Activated naive CD8-positive, alpha-beta T cell treated with anti-CD3 and anti-CD28 coated beads, Interleukin-2, amount 10 ng/mL, durations not matched to agents 7 days and 5 days (primary cell): ENCODE results near the gene TSPAN9. TPM values are rescaled to one million over a fixed set of nuclear protein-coding genes. Genes with fewer than 3 reads are reported as not detected.

Experiments used
- ATAC-seq: fragments of 150-1000 bp; cut with Tn5 transposase; one replicate; pipeline ENCODE4 v1.10.0; 2021; ENCODE audit warnings: low read depth, moderate library complexity
- POLR2A ChIA-PET: fragments of 350-600 bp; sonication (Branson Sonifier 250); formaldehyde crosslinking; loops from one replicate; lab custom pipeline; 2021; ENCODE audit warnings: antibody characterized with exemption; lab: Charles Lee
- DNase-seq: peaks from one replicate; pipeline ENCODE4 v3.0.0; 2021
- H3K27ac Mint-ChIP-seq: one replicate; pipeline ENCODE4 v1.8.0; 2022; ENCODE audit warnings: mild to moderate bottlenecking, mixed read lengths
- H3K27me3 Mint-ChIP-seq: one replicate; pipeline ENCODE4 v1.8.0; 2022; ENCODE audit warnings: mild to moderate bottlenecking, moderate library complexity, mixed read lengths
- H3K36me3 Mint-ChIP-seq: one replicate; pipeline ENCODE4 v1.8.0; 2021; ENCODE audit warnings: mild to moderate bottlenecking, mixed read lengths
- H3K4me1 Mint-ChIP-seq: one replicate; pipeline ENCODE4 v1.8.0; 2021; ENCODE audit warnings: mixed read lengths
- H3K4me3 Mint-ChIP-seq: one replicate; pipeline ENCODE4 v1.8.0; 2022; ENCODE audit warnings: mild to moderate bottlenecking, moderate library complexity, mixed read lengths
- H3K9me3 Mint-ChIP-seq: one replicate; pipeline ENCODE4 v1.8.0; 2021; ENCODE audit warnings: mixed read lengths
- total RNA-seq, 2 experiments: library from RNA; stranded (reverse); gene quantifications; one replicate each; pipeline ENCODE4 v1.2.3, GENCODE V29; 2021

TSPAN9 gene
- total RNA-seq, 2 experiments from 2014 or later = 0.42 to 0.60 TPM

- Mint-ChIP-seq H3K27me3 (no peaks in the 10 kb centered on the region), H3K36me3 (no peaks in the 10 kb centered on the region), H3K4me1 (peaks cover 4% of the 10 kb centered on the region), H3K4me3 (no peak overlapping the region), H3K27ac (no peak overlapping the region), H3K9me3 (no peaks in the 10 kb centered on the region)
- DNase-seq (no peak), ATAC-seq (no peak)
- POLR2A ChIA-PET = no interaction called here
Measured at GRCh38 chr12:3284405-3284804, 207.2 kb downstream of the TSPAN9 start.

GRCh38 chr12:3285570-3285969, 208.4 kb downstream of the TSPAN9 start:
- H3K4me3 Mint-ChIP-seq = no peak overlapping the region
- DNase-seq (no peak), ATAC-seq (no peak)
- peak overlapping the region; percentile 48 for H3K27ac Mint-ChIP-seq
- no peaks in the 10 kb centered on the region for H3K27me3 Mint-ChIP-seq
- H3K36me3 Mint-ChIP-seq = no peaks in the 10 kb centered on the region
- no peaks in the 10 kb centered on the region for H3K4me1 Mint-ChIP-seq
- POLR2A ChIA-PET = no interaction called here
- H3K9me3 Mint-ChIP-seq = no peaks in the 10 kb centered on the region

- DNase-seq (no peak), ATAC-seq (no peak)
- POLR2A ChIA-PET = no interaction called here
- no peaks in the 10 kb centered on the region for H3K36me3 Mint-ChIP-seq
- no peaks in the 10 kb centered on the region for H3K4me1 Mint-ChIP-seq
- H3K27ac Mint-ChIP-seq = no peak overlapping the region
- no peaks in the 10 kb centered on the region for H3K9me3 Mint-ChIP-seq
- no peaks in the 10 kb centered on the region for H3K27me3 Mint-ChIP-seq
- H3K4me3 Mint-ChIP-seq = no peak overlapping the region
Measured at GRCh38 chr12:3288690-3289089, 211.5 kb downstream of the TSPAN9 start.

GRCh38 chr12:3289702-3290101, 212.5 kb downstream of the TSPAN9 start:
- Mint-ChIP-seq H3K9me3 (no peaks in the 10 kb centered on the region), H3K4me3 (no peak overlapping the region), H3K27me3 (no peaks in the 10 kb centered on the region), H3K36me3 (no peaks in the 10 kb centered on the region), H3K27ac (no peak overlapping the region), H3K4me1 (no peaks in the 10 kb centered on the region)
- DNase-seq (no peak), ATAC-seq (no peak)
- POLR2A ChIA-PET = no interaction called here

GRCh38 chr12:3291939-3292338, 214.8 kb downstream of the TSPAN9 start:
- H3K4me1 Mint-ChIP-seq = no peaks in the 10 kb centered on the region
- no peak for ATAC-seq
- H3K36me3 Mint-ChIP-seq = no peaks in the 10 kb centered on the region
- POLR2A ChIA-PET = no interaction called here
- no peak for DNase-seq
- H3K27ac Mint-ChIP-seq = no peak overlapping the region
- no peaks in the 10 kb centered on the region for H3K9me3 Mint-ChIP-seq
- H3K27me3 Mint-ChIP-seq = no peaks in the 10 kb centered on the region
- no peak overlapping the region for H3K4me3 Mint-ChIP-seq

- no peaks in the 10 kb centered on the region for H3K27me3 Mint-ChIP-seq
- POLR2A ChIA-PET = no interaction called here
- no peaks in the 10 kb centered on the region for H3K36me3 Mint-ChIP-seq
- H3K27ac Mint-ChIP-seq = no peak overlapping the region
- ATAC-seq (no peak), DNase-seq (no peak)
- no peaks in the 10 kb centered on the region for H3K9me3 Mint-ChIP-seq
- no peak overlapping the region for H3K4me3 Mint-ChIP-seq
- no peaks in the 10 kb centered on the region for H3K4me1 Mint-ChIP-seq
Measured at GRCh38 chr12:3292677-3293412, 215.7 kb downstream of the TSPAN9 start.

GRCh38 chr12:3293446-3294161, 216.4 kb downstream of the TSPAN9 start:
- Mint-ChIP-seq H3K27me3 (no peaks in the 10 kb centered on the region), H3K36me3 (no peaks in the 10 kb centered on the region), H3K4me3 (no peak overlapping the region), H3K9me3 (no peaks in the 10 kb centered on the region), H3K27ac (no peak overlapping the region), H3K4me1 (no peaks in the 10 kb centered on the region)
- ATAC-seq (no peak), DNase-seq (no peak)
- POLR2A ChIA-PET = no interaction called here

- DNase-seq (no peak), ATAC-seq (no peak)
- no peaks in the 10 kb centered on the region for H3K27me3 Mint-ChIP-seq
- H3K9me3 Mint-ChIP-seq = no peaks in the 10 kb centered on the region
- H3K36me3 Mint-ChIP-seq = no peaks in the 10 kb centered on the region
- peaks cover under 1% of the 10 kb centered on the region for H3K4me1 Mint-ChIP-seq
- H3K4me3 Mint-ChIP-seq = no peak overlapping the region
- no peak overlapping the region for H3K27ac Mint-ChIP-seq
- POLR2A ChIA-PET = no interaction called here
Measured at GRCh38 chr12:3294481-3294911, 217.3 kb downstream of the TSPAN9 start.

- Mint-ChIP-seq H3K36me3 (no peaks in the 10 kb centered on the region), H3K27ac (no peak overlapping the region), H3K4me1 (peaks cover 7% of the 10 kb centered on the region), H3K27me3 (no peaks in the 10 kb centered on the region), H3K4me3 (no peak overlapping the region), H3K9me3 (no peaks in the 10 kb centered on the region)
- POLR2A ChIA-PET = interaction anchor here (0.6 kb wide), 1 partner anchor 983 kb away, joined by 3 read pairs; no protein-coding TSS in a partner anchor
- DNase-seq (no peak), ATAC-seq (no peak)
Measured at GRCh38 chr12:3295225-3295624, 218.0 kb downstream of the TSPAN9 start.

- no peaks in the 10 kb centered on the region for H3K9me3 Mint-ChIP-seq
- H3K27ac Mint-ChIP-seq = no peak overlapping the region
- H3K27me3 Mint-ChIP-seq = no peaks in the 10 kb centered on the region
- DNase-seq (no peak), ATAC-seq (no peak)
- H3K4me1 Mint-ChIP-seq = peaks cover 11% of the 10 kb centered on the region
- POLR2A ChIA-PET = interaction anchor here (0.6 kb wide), 1 partner anchor 983 kb away, joined by 3 read pairs; no protein-coding TSS in a partner anchor
- H3K36me3 Mint-ChIP-seq = no peaks in the 10 kb centered on the region
- no peak overlapping the region for H3K4me3 Mint-ChIP-seq
Measured at GRCh38 chr12:3295646-3296408, 218.6 kb downstream of the TSPAN9 start.

GRCh38 chr12:3296409-3296701, 219.2 kb downstream of the TSPAN9 start:
- H3K27ac Mint-ChIP-seq = no peak overlapping the region
- DNase-seq (no peak), ATAC-seq (no peak)
- H3K36me3 Mint-ChIP-seq = no peaks in the 10 kb centered on the region
- H3K4me1 Mint-ChIP-seq = peaks cover 11% of the 10 kb centered on the region
- H3K27me3 Mint-ChIP-seq = peaks cover 2% of the 10 kb centered on the region
- H3K9me3 Mint-ChIP-seq = no peaks in the 10 kb centered on the region
- POLR2A ChIA-PET = no interaction called here
- H3K4me3 Mint-ChIP-seq = no peak overlapping the region

- H3K36me3 Mint-ChIP-seq = no peaks in the 10 kb centered on the region
- H3K27ac Mint-ChIP-seq = no peak overlapping the region
- ATAC-seq = no peak
- H3K27me3 Mint-ChIP-seq = peaks cover 2% of the 10 kb centered on the region
- no peak for DNase-seq
- H3K9me3 Mint-ChIP-seq = no peaks in the 10 kb centered on the region
- H3K4me1 Mint-ChIP-seq = peaks cover 11% of the 10 kb centered on the region
- POLR2A ChIA-PET = no interaction called here
- H3K4me3 Mint-ChIP-seq = no peak overlapping the region
Measured at GRCh38 chr12:3298603-3299002, 221.4 kb downstream of the TSPAN9 start.

GRCh38 chr12:3299929-3300832, 223.0 kb downstream of the TSPAN9 start:
- no peaks in the 10 kb centered on the region for H3K36me3 Mint-ChIP-seq
- DNase-seq = peak; percentile 85
- POLR2A ChIA-PET = interaction anchor here (1.0 to 1.2 kb wide), 2 partner anchors 453 to 503 kb away, joined by 3 to 4 read pairs; partner anchors contain the start of gene CRACR2A
- peak overlapping the region; percentile 83 for H3K27ac Mint-ChIP-seq
- peak; percentile 82 for ATAC-seq
- H3K4me3 Mint-ChIP-seq = peak overlapping the region; percentile 71
- H3K9me3 Mint-ChIP-seq = no peaks in the 10 kb centered on the region
- peaks cover 11% of the 10 kb centered on the region for H3K4me1 Mint-ChIP-seq
- H3K27me3 Mint-ChIP-seq = peaks cover 2% of the 10 kb centered on the region
